CMK (cell line): ENCODE measurements around the gene C1QTNF1.

Source experiments
- DNase-seq: peaks from one replicate; pipeline ENCODE4 v3.0.0-alpha.2; 2010; ENCODE audit warnings: low read depth

The C1QTNF1 gene

GRCh38 chr17:79080349-79080748 is 56.4 kb downstream of the C1QTNF1 start:
- no peak for DNase-seq

GRCh38 chr17:79080761-79081290 is 56.9 kb downstream of the C1QTNF1 start:
- no peak for DNase-seq

- DNase-seq = no peak
Measured at GRCh38 chr17:79081571-79082276, 57.8 kb downstream of the C1QTNF1 start.

GRCh38 chr17:79082311-79083190 is 58.6 kb downstream of the C1QTNF1 start:
- no peak for DNase-seq

GRCh38 chr17:79083191-79083971 is 59.4 kb downstream of the C1QTNF1 start:
- no peak for DNase-seq

- no peak for DNase-seq
Measured at GRCh38 chr17:79084291-79085153, 60.6 kb downstream of the C1QTNF1 start.

- no peak for DNase-seq
Measured at GRCh38 chr17:79085154-79085920, 61.4 kb downstream of the C1QTNF1 start.

- no peak for DNase-seq
Measured at GRCh38 chr17:79085921-79086551, 62.1 kb downstream of the C1QTNF1 start.

GRCh38 chr17:79086609-79087427 is 62.8 kb downstream of the C1QTNF1 start:
- no peak for DNase-seq

- DNase-seq = no peak
Measured at GRCh38 chr17:79087428-79088143, 63.6 kb downstream of the C1QTNF1 start.

GRCh38 chr17:79088247-79088996 is 64.5 kb downstream of the C1QTNF1 start:
- DNase-seq = no peak

- no peak for DNase-seq
Measured at GRCh38 chr17:79088997-79089328, 65.0 kb downstream of the C1QTNF1 start.

GRCh38 chr17:79089720-79090442 is 65.9 kb downstream of the C1QTNF1 start:
- DNase-seq = no peak

GRCh38 chr17:79090443-79091225 is 66.7 kb downstream of the C1QTNF1 start:
- no peak for DNase-seq

GRCh38 chr17:79091226-79091670 is 67.3 kb downstream of the C1QTNF1 start:
- no peak for DNase-seq

- DNase-seq = no peak
Measured at GRCh38 chr17:79092567-79092966, 68.6 kb downstream of the C1QTNF1 start.
